Epithelial cell of proximal tubule (primary cell): Measurements from ENCODE around the gene SLC23A3. TPM values are rescaled to one million over a fixed set of nuclear protein-coding genes. Genes with fewer than 3 reads are reported as not detected.

Experiments
- DNase-seq: peaks from one replicate; pipeline ENCODE4 v3.0.0-alpha.2; 2011; ENCODE audit warnings: low read depth
- H3K4me3 ChIP-seq: 2 replicates; pipeline ENCODE4 v1.5.1; 2011; ENCODE audit warnings: low read depth, mild to moderate bottlenecking, low read length
- CTCF ChIP-seq: conservative IDR thresholded peaks from 2 replicates; pipeline ENCODE4 v1.5.1; 2012; ENCODE audit warnings: low read depth, mild to moderate bottlenecking, low read length
- total RNA-seq: library from RNA; depleted of rRNA; stranded (reverse); fragments of >200 nt; gene quantifications from 2 replicates; pipeline ENCODE4 v1.2.3, GENCODE V29; 2015

SLC23A3 gene
- total RNA-seq, 1 donor from 2014 or later = 0.06 TPM

DNA sequence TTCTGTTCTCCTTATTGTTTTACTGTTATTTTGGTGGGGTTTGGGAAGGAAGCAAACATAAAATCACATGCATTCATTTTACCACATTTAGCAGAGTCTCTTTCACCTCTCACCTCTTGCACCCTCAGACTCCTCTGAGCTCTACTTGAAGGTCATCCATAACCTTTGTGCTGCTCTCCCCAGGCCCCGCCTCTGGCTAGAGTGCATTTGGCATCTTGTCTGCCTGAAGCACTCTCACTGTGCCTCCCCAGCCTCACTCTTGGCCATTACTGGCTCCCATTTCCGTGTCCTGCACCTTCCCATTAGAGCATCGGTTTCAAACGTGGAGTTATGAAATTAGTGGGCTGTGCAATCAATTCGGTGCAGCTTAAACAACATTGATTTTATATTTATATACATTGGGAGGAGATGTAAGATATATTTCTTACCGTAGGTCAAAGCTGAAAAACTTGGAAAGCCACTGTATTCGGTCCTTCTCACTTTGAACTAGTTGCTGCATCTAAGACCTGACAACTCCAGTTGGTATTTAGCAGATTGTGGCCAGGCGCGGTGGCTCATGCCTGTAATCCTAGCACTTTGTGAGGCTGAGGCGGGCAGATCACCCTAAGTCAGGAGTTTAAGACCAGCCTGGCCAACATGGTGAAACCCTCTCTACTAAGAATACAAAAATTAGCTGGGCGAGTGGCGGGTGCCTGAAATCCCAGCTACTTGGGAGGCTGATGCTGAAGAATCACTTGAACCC, 29.8 kb upstream of the SLC23A3 start:
- TF ChIP-seq CTCF = no peak
- DNase-seq = no peak
- no peak overlapping the region for H3K4me3 ChIP-seq

GRCh38 chr2:219198974-219199373, 29.1 kb upstream of the SLC23A3 start:
- no peak overlapping the region for H3K4me3 ChIP-seq
- no peak for DNase-seq
- TF ChIP-seq CTCF = no peak

DNA sequence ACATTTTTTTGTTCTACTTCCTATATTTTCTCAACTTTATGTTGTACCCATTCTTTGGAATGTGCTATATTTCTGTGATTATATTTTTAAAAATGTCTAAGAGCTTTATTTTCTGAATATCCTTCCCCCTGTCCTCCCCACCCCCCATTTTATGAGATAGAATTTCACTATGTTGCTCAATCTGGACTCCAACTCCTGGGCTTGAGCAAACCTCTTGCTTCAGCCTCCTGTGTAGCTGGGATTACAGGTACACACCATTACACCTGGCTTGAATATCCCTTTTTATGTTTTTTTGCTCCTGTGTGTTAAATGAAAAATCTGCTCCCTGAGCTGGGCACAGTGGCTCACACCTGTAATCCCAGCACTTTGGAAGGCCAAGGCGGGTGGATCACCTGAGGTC, 27.6 kb upstream of the SLC23A3 start:
- TF ChIP-seq CTCF = no peak
- DNase-seq = no peak

DNA sequence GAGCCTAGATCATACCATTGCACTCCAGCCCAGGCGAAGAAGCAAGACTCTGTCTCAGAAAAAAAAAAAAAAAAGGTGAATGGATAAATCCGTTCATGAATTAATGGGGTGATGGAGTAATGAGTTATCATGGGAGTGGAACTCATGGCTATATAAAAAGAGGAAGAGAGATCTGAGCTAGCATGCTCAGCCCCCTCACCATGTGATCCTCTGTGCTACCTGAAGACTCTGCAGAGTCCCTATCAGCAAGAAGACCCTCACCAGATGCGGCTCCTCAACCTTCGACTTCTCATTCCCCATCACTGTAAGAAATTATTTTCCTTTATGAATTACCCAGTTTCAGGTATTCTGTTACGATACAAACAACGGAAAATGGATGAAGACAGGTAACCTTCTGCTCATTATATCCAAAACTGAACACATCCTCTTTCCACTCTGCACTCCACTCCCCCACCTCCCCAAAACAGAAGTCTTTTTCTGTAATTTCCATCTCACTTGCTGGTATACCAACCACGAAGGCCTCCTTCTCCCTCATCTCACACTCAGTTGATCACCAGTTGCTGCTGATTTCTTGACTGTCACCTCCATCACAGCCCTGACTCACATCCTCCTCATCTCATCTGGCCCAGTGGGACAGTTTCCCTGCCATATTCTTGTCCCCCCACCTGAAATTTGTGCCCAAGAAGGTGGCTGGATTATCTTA, 17.1 kb upstream of the SLC23A3 start:
- DNase-seq = no peak
- H3K4me3 ChIP-seq = no peak overlapping the region
- TF ChIP-seq CTCF = no peak

More for the DNA sequence above, 27.6 kb upstream of the SLC23A3 start:
- H3K4me3 ChIP-seq = no peak overlapping the region

GRCh38 chr2:219184121-219184520, 14.3 kb upstream of the SLC23A3 start:
- no peak overlapping the region for H3K4me3 ChIP-seq
- TF ChIP-seq CTCF = no peak
- no peak for DNase-seq

GRCh38 chr2:219183151-219183772, 13.4 kb upstream of the SLC23A3 start:
- TF ChIP-seq CTCF = no peak
- H3K4me3 ChIP-seq = no peak overlapping the region

More at GRCh38 chr2:219183151-219183772, 13.4 kb upstream of the SLC23A3 start:
- no peak for DNase-seq
